ENCODE data around the gene MAGEB10.
"Not testable (repeated sequence)": the region's sequence is repeated elsewhere in the genome, so short reads cannot be mapped to it uniquely, and the experiment has no call there.

MAGEB10 gene, protein sequence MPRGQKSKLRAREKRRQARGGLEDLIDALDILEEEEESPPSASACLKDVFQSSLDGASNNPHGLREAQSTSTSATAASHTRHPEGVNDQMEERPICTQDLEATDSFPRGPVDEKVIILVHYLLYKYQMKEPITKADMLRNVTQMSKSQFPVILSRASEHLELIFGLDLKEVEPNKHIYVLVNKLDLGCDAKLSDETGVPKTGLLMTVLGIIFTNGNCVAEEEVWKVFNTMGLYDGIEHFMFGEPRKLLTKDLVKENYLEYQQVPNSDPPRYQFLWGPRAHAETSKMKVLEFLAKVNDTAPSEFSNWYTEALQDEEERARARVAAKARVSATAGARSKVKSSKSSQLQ

DNA sequence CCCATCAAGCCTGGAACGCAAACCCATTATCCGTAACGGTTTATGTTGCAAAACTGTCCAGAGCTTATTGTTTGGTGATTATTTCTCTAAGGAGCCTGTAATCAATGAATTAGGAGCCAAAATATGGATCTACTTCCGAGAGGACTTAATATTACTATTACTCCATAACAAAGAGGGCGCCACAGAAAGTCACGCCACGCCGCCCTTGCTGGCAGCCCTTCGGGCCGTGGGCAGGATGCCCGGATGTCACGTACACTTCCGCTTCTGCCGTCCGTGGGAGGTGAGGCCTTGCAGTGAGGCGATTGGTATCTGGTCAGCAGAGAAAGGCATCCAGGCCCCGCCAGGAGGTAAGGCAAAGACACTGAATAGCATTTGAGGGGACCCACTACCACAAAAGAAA lies at the start of gene MAGEB10:
Gene MAGEB10, plus strand, starts transcription at position 301 of the 400 bp plus-strand sequence. CDS start 13,317 bp downstream, outside the sequence.
- no peak for DNase-seq

DNA sequence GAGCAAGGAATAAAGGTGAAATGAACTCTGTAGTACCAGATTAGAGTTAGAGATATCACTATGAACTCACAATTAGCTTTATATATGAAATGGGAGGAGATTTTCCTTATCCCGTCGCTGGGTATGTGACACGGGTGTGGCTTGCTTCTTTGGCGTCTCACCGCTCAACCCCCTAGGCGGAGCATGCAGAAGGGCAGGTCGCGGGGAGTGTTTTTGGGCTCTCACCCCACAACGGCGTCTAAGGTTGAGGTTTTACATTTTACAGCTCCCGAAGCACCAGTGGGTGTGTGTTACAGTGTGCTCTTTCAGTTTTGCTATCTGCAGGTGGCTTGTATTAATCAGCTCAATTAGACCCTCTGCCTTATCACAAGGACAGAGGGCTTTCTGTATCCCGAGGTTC lies 42.1 kb upstream of the MAGEB10 start:
- no peak for DNase-seq

DNA sequence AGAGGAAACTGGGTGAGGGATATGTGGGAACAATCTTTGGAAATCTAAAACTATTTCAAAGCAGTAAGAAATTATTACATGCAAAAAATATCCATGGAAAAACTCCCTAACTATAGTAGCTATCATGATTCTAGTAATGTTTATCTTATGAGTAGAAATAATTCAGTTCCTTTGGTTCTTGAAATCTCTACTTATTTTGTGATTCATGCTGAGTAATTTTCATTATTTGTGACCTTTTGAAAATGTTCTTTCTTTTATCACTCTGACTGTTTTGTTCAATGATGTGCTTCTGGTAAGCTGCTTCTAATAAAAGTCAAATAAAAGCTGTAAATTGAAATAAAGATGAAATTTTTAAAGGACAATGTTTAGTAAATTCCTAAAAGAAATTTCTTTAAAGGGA lies 40.4 kb upstream of the MAGEB10 start:
- no peak for DNase-seq

DNA sequence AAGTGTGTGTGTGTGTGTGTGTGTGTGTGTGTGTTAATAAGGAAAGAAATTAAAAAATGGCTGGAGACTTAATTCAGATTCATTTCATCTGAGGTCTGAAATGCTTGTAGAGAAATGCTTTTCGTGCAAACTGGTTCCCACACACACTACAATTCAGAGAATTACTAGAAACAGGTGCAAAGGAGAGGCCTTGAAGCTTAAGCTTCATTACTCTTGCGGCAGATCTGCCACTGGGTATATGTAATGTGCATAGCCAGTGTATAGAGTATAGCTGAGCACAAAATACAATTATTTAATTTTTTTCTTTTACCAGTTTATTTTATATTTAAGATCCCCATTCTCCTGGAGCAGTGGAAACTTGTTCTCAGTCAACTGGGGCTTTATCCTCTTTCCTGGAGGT lies 31.8 kb upstream of the MAGEB10 start:
- DNase-seq, result no peak

DNA sequence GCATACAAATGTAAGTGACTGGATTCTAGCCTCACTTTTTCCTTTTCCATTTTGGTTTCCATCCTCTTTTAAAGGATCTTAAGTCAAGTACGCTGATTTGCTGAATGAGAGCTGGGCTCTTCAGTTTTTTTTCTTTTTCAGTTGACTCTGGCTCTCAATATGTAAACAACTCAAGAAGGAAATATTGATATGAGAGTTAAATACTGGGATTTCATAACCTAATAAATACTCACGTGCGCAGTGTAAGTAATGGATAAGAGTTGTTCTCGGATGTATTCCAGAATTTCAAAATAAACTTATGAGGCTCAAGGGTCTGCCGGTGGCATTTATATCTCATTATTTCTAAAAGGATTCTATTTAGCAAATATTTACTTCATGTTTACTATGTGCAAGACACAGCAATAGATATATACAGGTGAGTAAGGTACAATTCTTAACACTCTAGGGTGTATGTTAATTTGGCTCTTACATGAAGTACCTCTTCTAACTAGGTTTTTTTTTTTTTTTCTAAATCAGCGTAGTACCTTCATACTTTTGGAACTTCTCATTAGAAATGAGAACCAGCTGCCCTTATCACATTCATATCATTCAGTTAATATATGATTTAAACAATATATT lies 11.0 kb upstream of the MAGEB10 start:
- no peak for DNase-seq

DNA sequence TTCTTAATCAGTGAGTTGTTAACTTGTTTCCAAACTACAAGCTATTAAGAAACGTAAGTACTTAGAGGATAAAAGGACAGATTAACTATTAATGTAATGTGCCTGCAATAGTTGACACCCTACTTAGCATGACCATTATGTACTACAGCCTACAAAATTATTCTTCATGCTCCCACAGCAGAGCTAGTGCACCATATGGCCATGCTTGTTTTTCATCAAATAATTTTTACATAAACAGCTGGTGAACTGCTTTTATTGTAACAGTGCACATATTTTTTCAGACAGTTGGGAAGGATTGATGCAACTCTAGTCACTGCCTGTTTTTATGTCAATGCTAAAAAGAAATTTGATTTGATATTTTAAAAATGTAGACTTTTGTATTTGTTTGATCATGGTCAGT lies 10.2 kb upstream of the MAGEB10 start:
- no peak for DNase-seq

DNA sequence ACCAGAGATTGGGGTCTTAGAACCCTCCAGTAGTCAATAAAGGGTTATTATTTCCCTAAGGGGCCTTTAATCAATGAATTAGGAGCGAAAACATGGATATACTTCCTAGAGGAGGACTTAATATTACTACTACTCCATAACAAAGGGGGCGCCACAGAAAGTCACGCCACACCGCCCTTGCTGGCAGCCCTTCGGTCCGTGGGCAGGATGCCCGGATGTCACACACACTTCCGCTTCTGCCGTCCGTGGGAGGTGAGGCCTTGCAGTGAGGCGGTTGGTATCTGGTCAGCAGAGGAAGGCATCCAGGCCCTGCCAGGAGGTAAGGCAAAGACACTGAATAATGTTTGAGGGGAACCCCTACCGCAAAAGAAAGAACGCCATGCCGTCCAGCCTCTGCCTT lies 436 bp downstream of the MAGEB10 start:
- no peak for DNase-seq

DNA sequence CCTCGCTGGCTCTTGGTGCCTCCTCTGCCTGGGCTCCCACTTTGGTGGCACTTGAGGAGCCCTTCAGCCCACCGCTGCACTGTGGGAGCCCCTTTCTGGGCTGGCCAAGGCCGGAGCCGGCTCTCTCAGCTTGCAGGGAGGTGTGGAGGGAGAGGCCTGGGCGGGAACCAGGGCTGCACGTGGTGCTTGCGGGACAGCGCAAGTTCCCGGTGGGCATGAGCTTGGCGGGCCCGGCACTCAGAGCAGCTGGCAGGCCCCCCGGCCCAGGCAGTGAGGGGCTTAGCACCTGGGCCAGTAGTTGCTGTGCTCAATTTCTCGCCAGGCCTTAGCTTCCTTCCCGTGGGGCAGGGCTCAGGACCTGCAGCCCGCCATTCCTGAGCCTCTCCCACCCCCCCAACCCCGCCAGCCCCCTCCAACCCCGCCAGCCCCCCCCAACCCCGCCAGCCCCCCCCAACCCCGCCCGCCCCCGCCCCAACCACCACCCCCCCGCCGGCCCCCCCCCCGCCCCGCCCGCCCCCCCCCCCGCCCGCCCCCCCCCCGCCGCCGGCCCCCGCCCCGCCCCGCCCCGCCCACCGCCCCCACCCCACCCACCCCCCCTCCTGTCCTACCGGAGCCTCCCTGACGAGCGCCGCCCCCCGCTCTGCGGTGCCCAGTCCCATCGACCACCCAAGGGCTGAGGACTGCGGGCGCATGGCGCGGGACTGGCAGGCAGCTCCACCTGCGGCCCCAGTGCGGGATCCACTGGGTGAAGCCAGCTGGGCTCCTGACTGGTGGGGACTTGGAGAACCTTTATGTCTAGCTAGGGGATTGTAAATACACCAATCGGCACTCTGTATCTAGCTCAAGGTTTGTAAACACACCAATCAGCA lies 1.4 kb downstream of the MAGEB10 start:
- DNase-seq, result not testable (repeated sequence)

DNA sequence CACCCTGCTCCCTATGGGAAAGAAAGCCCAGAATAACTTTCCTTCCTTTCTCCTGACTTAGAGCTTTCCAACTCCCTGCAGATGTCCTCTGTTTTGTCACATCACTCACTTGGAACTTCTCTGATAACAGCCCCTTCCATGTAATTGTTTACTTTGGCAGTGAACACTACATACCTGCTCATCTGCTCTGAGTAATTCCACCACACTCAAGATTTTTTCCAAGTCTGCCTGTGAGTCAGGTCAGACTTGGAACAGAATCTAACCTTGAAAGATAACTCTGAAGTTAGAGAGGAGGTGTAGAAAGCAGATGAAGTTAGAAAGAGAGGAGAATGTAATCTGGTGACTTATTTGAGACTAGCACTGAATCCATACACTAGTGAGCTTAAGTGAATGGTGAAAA lies 7.4 kb downstream of the MAGEB10 start:
- no peak for DNase-seq

DNA sequence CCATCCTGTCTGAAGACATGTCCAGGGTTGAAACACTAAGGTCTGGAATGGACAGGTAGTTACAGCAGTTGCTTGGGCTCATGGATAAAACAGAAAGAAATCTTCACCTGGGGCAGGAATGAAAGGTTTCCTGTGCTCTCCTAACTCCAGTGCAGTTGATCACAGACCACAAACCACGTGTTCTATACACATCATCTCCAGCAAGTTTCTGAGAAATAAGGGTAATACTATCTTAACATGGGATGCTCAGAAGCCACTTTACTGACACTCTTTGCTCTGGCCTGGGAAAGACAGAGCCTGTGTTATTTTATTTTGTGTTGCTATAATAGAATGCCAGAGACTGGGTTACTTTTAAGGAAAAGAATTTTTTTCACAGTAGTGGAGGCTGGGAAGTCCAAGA lies 16.0 kb downstream of the MAGEB10 start:
- DNase-seq, result no peak

DNA sequence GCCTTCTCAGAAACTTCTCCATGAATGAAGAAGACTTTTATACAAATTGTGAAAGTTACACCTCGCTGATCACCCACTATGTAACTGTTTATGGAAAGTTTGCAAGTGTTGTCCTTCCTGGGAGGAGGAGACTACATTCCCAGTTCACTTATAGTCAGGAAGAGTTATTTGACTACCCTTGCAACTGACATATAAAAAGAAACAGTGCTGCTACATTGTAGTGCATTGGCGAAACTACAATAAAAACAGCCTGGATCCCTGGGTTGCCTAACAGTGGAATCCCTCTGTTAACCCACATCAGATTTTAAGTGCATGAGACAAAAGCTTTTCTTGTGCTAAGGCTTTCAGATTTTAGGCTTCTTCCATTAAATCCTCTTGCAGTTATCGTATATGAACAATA lies 30.4 kb downstream of the MAGEB10 start:
- DNase-seq, result no peak

DNA sequence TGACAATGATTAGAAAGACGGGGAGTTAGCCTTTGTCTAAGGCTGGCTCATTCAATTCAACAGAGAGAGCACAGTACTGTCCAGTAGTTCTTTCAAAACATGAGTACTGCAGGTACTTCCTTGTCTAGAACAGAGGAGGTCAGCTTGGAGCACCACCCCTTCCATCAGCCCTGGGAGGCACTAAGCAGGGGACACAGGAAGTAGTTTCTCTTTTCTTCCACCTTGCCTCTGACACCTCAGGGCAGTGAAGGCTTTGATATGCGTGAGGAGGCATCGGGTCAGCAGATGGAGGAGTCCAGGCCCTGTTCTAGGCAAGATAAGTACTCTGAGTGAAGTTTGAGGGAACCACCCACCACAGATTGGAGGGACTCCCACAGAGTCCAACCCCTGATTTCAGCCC lies 33.1 kb downstream of the MAGEB10 start:
- no peak for DNase-seq

DNA sequence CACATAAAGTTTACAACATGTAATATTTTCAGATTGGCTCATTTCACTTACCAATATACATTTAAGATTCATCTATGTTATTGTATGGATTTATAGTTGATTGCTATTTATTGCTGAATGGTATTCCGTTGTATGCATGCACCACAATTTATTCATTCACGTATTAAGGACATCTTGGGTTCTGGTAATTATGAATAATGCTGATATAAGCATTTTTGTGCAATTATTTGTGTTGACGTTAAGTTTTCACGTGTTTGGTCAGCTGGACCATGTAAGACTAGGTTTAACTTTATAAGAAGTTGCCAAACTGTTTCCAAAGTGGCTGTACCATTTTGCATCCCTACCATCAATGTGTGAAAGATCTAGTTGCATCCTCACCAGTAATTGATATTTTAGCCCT lies 35.1 kb downstream of the MAGEB10 start:
- no peak for DNase-seq

DNA sequence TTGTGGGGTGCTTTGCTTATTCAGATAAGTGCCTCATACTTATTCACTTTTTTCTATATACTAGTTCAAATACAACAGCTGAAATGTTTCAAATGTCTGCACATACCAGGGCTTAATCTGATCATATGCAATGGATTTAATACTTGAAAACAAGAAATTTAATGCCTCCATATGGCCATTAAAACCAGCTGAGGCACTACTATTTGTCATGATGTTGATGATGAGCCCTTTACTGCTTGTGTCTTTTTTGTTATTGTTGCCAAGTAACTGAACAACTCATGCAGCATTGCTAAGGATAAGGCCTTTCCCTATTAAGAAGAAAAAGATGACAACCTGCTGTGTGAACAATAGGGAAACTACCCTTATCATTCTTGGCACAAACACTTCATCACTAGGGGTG lies 52.5 kb downstream of the MAGEB10 start:
- no peak for DNase-seq

DNA sequence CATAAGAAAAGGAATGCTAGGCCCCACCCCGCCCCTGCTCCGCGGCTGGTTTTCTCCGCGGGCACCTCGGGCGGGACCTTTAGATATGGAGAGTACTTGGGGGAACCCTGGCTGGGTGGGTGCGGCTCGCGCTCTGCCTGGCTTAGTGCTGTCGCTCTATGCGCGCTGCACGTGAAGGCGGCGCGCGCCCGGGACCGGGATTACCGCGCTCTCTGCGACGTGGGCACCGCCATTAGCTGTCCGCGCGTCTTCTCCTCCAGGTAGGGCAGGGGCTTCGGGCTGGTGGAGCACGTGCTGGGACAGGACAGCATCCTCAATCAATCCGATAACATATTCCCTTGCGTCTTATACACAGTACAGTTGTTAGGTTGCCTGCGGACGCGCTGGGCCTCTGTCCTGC lies 56.0 kb downstream of the MAGEB10 start:
- no peak for DNase-seq
